GM23248 (cell line): ENCODE measurements around the gene TCP11. TPM values are rescaled to one million over a fixed set of nuclear protein-coding genes. Genes with fewer than 3 reads are reported as not detected.

Source experiments
- DNase-seq: peaks from one replicate; pipeline ENCODE4 v3.0.0-alpha.2; 2015
- H2AFZ ChIP-seq: fragments of 200-600 bp; sonication (generic); 2 replicates; pipeline ENCODE4 v1.6.1; 2016; ENCODE audit warnings: antibody characterized with exemption
- H3F3A ChIP-seq: fragments of 200-600 bp; sonication (generic); 2 replicates; pipeline ENCODE4 v1.6.1; 2016; ENCODE audit warnings: mild to moderate bottlenecking, antibody characterized with exemption, mixed run types; ENCODE audit not compliant: insufficient read depth
- H3K27ac ChIP-seq: fragments of 200-600 bp; sonication (generic); 2 replicates; pipeline ENCODE4 v1.5.1; 2016; ENCODE audit warnings: mild to moderate bottlenecking
- H3K27me3 ChIP-seq: fragments of 200-600 bp; sonication (generic); replicated peaks from 2 replicates; pipeline ENCODE4 v1.6.1; 2016; ENCODE audit warnings: mild to moderate bottlenecking; ENCODE audit not compliant: insufficient read depth
- H3K36me3 ChIP-seq: fragments of 200-600 bp; sonication (generic); 2 replicates; pipeline ENCODE4 v1.6.1; 2016; ENCODE audit warnings: low read depth, mild to moderate bottlenecking
- H3K4me1 ChIP-seq: fragments of 200-600 bp; sonication (generic); 2 replicates; pipeline ENCODE4 v1.6.1; 2016; ENCODE audit warnings: mild to moderate bottlenecking; ENCODE audit not compliant: insufficient read depth
- H3K4me2 ChIP-seq: fragments of 200-600 bp; sonication (generic); one replicate; pipeline ENCODE4 v1.6.1; 2016; ENCODE audit warnings: mild to moderate bottlenecking; ENCODE audit not compliant: unreplicated experiment
- H3K4me3 ChIP-seq: fragments of 200-600 bp; sonication (generic); 2 replicates; pipeline ENCODE4 v1.5.1; 2016; ENCODE audit warnings: mild to moderate bottlenecking
- H3K79me2 ChIP-seq: fragments of 200-600 bp; sonication (generic); 2 replicates; pipeline ENCODE4 v1.6.1; 2016; ENCODE audit warnings: mild to moderate bottlenecking; ENCODE audit not compliant: insufficient read depth
- H3K9ac ChIP-seq: fragments of 200-600 bp; sonication (generic); 2 replicates; pipeline ENCODE4 v1.6.1; 2016; ENCODE audit warnings: mild to moderate bottlenecking
- H3K9me2 ChIP-seq: fragments of 200-600 bp; sonication (generic); 2 replicates; pipeline ENCODE4 v1.6.1; 2016; ENCODE audit warnings: mixed run types, mild to moderate bottlenecking, moderate library complexity; ENCODE audit not compliant: insufficient read depth
- H3K9me3 ChIP-seq: fragments of 200-600 bp; sonication (generic); one replicate; pipeline ENCODE4 v1.6.1; 2017; ENCODE audit warnings: low read depth
- H4K20me1 ChIP-seq: fragments of 200-600 bp; sonication (generic); 2 replicates; pipeline ENCODE4 v1.6.0; 2016; ENCODE audit not compliant: insufficient read depth
- EZH2 ChIP-seq: fragments of 200-600 bp; sonication (generic); IDR thresholded peaks from 2 replicates; pipeline ENCODE4 v1.6.1; 2018; ENCODE audit warnings: antibody characterized with exemption, mild to moderate bottlenecking; ENCODE audit not compliant: insufficient read depth, poor library complexity, severe bottlenecking
- EZH2phosphoT487 ChIP-seq: fragments of 200-600 bp; sonication (generic); IDR thresholded peaks from 2 replicates; pipeline ENCODE4 v1.6.1; 2018; ENCODE audit warnings: antibody characterized with exemption, moderate library complexity, mild to moderate bottlenecking, low read depth; ENCODE audit not compliant: insufficient read depth
- WGBS, 2 experiments: methylation state at CpG; one replicate each; pipeline ENCODE4 v1.1.6; 2015 to 2017; ENCODE audit warnings: low lambda C conversion rate in 2 of 2, low coverage in 1 of 2; ENCODE audit errors: missing lambda C conversion rate in 2 of 2; 5-methylcytosine and 5-hydroxymethylcytosine counted together
- in situ Hi-C: fragments of 300-500 bp; cut with MboI; formaldehyde crosslinking; loops from 2 replicates; pipeline ENCODE4 v1.15.0; 2020
- polyA plus RNA-seq: library from polyadenylated mRNA; unstranded; fragments of >200 nt; fragmentation: Nextera tagmentation; extraction: Ambion mirVana; gene quantifications from 2 replicates; pipeline ENCODE4 v1.2.1, GENCODE V29; 2016
- total RNA-seq: library from RNA; depleted of rRNA; stranded (reverse); fragments of >200 nt; shearing (Covaris generic); gene quantifications from 2 replicates; pipeline ENCODE4 v1.2.3, GENCODE V29; 2014

Gene TCP11
- total and polyA plus RNA-seq, 2 experiments from 2014 or later = not detected

- Histone ChIP-seq H3F3A (peaks cover 11% of the 10 kb centered on the region), H3K4me3 (no peak overlapping the region), H3K4me2 (no peak overlapping the region), H3K27me3 (no peaks in the 10 kb centered on the region), H2AFZ (no peak overlapping the region), H3K4me1 (peaks cover 10% of the 10 kb centered on the region), H3K9me3 (no peaks in the 10 kb centered on the region), H3K27ac (no peak overlapping the region), H3K9ac (no peak overlapping the region), H4K20me1 (no peaks in the 10 kb centered on the region), H3K9me2 (no peaks in the 10 kb centered on the region), H3K36me3 (no peaks in the 10 kb centered on the region), H3K79me2 (no peaks in the 10 kb centered on the region)
- no peak for DNase-seq
- 70 to 75% methylated on average over 7 of the region's 7 CpGs for WGBS, 2 experiments
- no peak for TF ChIP-seq EZH2phosphoT487
- TF ChIP-seq EZH2 = no peak
- in situ Hi-C loops = no loop called here
Observed at GRCh38 chr6:35163836-35164235, 22.7 kb upstream of the TCP11 start.

- TF ChIP-seq EZH2 (no peak), EZH2phosphoT487 (no peak)
Observed at GRCh38 chr6:35161776-35162607, 20.9 kb upstream of the TCP11 start.

DNA sequence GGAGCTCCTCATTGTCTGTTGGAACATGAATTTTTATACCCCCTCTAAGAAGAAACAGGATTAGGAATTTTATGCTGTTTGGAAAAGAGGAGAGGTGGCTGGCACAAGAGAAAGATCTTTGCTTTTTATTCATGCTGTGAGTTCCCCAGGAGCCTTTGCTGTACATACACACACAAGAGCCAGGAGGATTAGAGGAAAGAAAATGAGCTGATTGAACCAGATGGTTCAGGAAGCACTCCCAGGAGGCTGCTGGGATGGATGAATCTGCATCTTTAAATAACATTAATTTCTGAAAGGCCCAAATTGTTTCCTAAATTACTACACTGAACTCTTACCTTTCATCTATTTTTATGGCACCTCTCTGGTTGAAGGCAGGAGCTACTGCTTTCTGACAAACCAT, 20.1 kb upstream of the TCP11 start:
- Histone ChIP-seq H3K36me3 (no peaks in the 10 kb centered on the region), H3K4me2 (no peak overlapping the region), H3K4me3 (no peak overlapping the region), H3K27ac (no peak overlapping the region), H2AFZ (no peak overlapping the region), H3K4me1 (peaks cover 10% of the 10 kb centered on the region), H4K20me1 (no peaks in the 10 kb centered on the region), H3K9me2 (no peaks in the 10 kb centered on the region), H3F3A (peaks cover 10% of the 10 kb centered on the region), H3K9me3 (no peaks in the 10 kb centered on the region), H3K27me3 (no peaks in the 10 kb centered on the region), H3K79me2 (no peaks in the 10 kb centered on the region), H3K9ac (no peak overlapping the region)
- TF ChIP-seq EZH2 (no peak), EZH2phosphoT487 (no peak)
- in situ Hi-C loops = no loop called here
- no peak for DNase-seq

More at GRCh38 chr6:35161776-35162607, 20.9 kb upstream of the TCP11 start:
- DNase-seq = no peak
- in situ Hi-C loops = no loop called here
- no peak overlapping the region for H2AFZ ChIP-seq
- no peaks in the 10 kb centered on the region for H3K79me2 ChIP-seq
- no peaks in the 10 kb centered on the region for H3K9me3 ChIP-seq
- H3K9me2 ChIP-seq = no peaks in the 10 kb centered on the region
- H4K20me1 ChIP-seq = no peaks in the 10 kb centered on the region
- 93 to 97% methylated on average over 5 of the region's 5 CpGs for WGBS, 2 experiments
- H3K4me1 ChIP-seq = peaks cover 10% of the 10 kb centered on the region
- H3K9ac ChIP-seq = no peak overlapping the region
- no peaks in the 10 kb centered on the region for H3K36me3 ChIP-seq
- no peak overlapping the region for H3K4me2 ChIP-seq
- H3K4me3 ChIP-seq = no peak overlapping the region
- H3F3A ChIP-seq = peaks cover 11% of the 10 kb centered on the region
- no peak overlapping the region for H3K27ac ChIP-seq
- no peaks in the 10 kb centered on the region for H3K27me3 ChIP-seq

- no peaks in the 10 kb centered on the region for H3K79me2 ChIP-seq
- no peak overlapping the region for H3K4me2 ChIP-seq
- no peaks in the 10 kb centered on the region for H3K9me2 ChIP-seq
- no peak for DNase-seq
- H2AFZ ChIP-seq = no peak overlapping the region
- H3K27me3 ChIP-seq = no peaks in the 10 kb centered on the region
- H3K27ac ChIP-seq = no peak overlapping the region
- H4K20me1 ChIP-seq = no peaks in the 10 kb centered on the region
- H3K4me1 ChIP-seq = peaks cover 6% of the 10 kb centered on the region
- WGBS, 2 experiments = 79 to 83% methylated on average over 5 of the region's 5 CpGs
- H3K9me3 ChIP-seq = no peaks in the 10 kb centered on the region
- TF ChIP-seq EZH2 (no peak), EZH2phosphoT487 (no peak)
- no peaks in the 10 kb centered on the region for H3K36me3 ChIP-seq
- no peak overlapping the region for H3K4me3 ChIP-seq
- H3K9ac ChIP-seq = no peak overlapping the region
- in situ Hi-C loops = no loop called here
- peaks cover 5% of the 10 kb centered on the region; the same call in 1 of the 2 replicates for H3F3A ChIP-seq
Observed at GRCh38 chr6:35160642-35161041, 19.5 kb upstream of the TCP11 start.
